CD4-positive, alpha-beta T cell treated with Interleukin-2 at 100 ng/mL for 4 hours (primary cell): Measurements from ENCODE around the gene MAMDC4.
A peak's percentile ranks its signal among the peaks of the same experiment; 100 is the strongest.
"Not testable (repeated sequence)": the region's sequence is repeated elsewhere in the genome, so short reads cannot be mapped to it uniquely, and the experiment has no call there.

Experiments
- DNase-seq: peaks from one replicate; pipeline ENCODE4 v3.0.0-alpha.2; 2020; ENCODE audit warnings: low spot score

MAMDC4 gene

DNA sequence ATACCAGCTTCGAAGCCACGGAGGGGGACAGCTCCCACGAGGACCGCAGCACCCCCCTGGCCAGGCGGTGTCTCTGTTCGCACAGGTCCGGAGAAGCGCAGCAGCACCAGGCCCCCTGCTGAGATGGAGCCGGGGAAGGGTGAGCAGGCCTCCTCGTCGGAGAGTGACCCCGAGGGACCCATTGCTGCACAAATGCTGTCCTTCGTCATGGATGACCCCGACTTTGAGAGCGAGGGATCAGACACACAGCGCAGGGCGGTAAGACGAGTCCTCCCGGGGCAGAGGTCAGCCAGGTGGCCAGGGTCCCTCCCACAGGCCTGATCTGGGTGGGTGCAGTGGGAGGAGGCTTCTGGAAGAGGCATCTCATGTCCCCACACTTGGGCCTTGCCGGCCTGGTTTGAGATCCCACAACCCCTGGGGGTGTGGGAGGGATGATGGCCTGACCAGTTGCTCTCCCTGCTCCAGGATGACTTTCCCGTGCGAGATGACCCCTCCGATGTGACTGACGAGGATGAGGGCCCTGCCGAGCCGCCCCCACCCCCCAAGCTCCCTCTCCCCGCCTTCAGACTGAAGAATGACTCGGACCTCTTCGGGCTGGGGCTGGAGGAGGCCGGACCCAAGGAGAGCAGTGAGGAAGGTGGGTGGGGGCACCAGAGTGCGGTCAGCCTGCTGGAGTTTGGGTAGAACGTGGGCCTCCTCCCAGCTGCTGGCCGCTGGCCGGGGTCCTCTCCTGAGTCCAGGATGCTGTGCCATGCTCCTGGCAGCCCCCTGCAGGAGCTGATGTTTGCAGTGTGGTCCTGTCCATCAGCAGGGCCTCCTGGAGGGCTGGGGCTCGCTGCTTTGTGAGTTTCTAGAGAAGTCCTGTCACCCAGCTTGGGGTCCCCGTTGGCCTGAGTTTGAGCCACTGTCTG is 12.7 kb upstream of the MAMDC4 start:
- DNase-seq = no peak

DNA sequence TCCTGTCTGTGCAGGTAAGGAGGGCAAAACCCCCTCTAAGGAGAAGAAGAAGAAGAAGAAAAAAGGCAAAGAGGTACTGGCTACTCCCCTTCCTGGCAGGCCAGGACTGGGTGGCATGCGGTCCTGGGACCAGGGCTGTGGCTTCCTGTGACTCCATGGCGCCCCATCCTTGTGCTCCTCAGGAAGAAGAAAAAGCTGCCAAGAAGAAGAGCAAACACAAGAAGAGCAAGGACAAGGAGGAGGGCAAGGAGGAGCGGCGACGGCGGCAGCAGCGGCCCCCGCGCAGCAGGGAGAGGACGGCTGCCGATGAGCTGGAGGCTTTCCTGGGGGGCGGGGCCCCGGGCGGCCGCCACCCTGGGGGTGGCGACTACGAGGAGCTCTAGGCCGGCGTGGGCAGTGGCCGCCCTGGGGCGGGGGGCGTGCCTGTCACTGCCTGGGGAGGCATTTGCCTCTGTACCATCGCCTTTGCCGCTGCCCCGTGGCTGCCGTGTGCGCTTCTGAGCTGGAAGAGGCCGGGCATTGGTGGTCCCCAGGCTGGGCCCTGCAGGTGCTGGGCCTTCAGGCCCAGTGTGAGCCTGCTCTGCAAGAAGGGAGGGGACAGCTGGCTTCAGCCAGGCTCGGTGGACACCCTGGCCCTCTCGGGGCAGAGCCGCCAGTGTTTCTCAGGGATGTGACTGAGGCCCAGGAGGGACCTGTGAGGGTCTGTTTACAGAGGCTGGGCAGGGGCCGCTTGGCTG is 11.8 kb upstream of the MAMDC4 start:
- no peak for DNase-seq

DNA sequence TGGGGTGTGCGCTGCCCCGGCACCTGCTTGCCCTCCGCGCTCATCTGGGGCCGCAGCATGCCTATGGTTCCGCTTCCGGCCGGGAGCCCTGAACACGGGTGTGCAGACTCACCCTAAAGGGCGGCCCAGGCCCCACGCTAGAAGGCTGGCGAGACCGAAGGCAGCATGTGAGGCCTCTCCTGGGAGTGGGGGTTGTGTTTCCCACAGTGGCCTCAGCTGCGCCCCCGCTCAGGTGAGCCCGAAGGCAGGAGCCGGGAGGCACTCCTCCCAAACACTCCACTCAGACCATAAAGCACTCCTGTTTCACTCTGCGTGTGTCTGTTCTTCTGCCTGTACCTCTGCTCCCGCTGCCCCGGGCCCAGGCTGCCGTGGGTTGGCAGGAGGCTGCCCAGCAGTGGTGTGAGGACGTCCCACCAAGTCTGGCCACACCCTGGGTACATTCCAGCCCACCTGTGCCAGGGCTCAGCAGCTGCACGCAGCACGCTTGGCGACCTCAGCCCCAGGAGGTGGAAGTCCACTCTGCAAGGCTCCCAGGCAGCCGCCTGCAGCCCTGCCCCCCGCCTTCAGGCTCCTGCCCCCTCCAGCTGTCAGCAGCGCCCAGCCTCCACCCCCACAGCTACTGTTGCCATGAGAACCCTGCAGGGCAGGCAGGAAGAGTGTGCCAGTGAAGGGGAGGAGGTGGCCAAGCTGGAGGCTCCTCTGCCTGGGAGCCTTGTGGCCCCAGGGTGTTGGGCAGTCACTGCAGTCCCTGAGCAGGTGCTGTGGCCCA is 11.1 kb upstream of the MAMDC4 start:
- no peak for DNase-seq

DNA sequence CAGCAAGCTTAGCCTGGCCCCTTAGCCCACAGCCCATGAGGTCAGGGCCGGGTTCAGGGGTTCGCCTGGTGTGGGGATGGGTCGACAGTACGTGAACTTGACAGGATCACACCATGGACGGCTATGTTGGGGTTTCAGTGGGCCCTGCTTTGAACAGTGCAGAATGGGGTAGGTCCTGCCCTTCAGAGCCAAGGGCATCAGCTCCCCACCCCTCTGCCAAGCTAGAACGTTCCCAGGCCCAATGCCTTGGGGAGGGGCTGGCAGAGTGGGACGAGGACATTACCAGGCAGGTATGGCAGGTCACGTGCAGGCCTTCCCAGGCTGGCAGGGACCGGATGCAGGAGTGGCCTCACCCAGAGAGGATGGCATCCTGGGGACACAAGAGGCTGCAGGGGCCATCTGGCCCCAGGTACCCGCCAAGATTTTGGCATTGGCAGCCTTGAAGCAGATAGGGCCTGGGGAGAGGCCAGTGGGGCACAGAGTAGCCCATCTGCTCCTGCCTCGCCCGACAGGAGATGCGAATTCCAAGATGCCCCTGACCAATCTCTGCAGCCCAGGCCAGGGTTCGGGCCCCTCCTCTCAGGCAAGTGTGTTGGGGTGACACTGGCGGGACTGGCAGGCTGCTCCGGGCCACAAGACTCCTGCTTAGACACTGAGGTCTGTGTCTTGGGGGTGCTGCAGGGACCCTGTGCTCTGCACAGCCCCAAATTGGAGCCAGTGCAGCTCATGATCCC is 10.3 kb upstream of the MAMDC4 start:
- not testable (repeated sequence) for DNase-seq

DNA sequence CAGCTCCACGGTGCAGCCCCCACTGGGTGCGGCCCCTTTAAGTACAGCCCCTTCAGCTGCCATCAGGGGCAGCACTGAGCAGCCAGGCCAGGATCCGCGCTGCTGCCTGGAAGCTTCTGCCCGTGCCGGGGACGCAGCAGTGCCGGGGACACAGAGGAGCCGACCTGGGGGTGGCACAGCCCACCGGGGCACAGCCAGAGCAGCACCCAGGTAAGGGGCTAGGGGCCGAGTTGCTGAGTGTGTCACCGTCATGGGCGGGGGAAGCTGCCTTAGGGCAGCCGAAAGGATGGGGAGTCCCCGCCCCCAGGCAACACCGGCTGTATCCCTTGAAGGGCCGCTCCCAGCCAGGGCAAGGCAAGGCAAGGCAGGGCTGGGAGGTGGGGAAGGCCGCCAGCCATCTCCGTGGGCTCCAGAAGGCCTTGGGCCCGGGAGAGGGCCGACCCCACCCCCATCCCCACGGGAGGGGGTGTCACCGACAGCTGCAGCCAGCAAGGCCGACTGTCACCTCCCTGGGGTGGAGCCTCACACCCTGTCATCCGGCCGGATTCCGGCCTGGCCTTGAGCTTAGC is 9.7 kb upstream of the MAMDC4 start, which contains the start of gene AJM1:
TSS of gene AJM1 (plus strand) at position 99 of the 569 bp plus-strand sequence. CDS start 1,937 bp downstream, outside the sequence.
- peak; percentile 84 for DNase-seq

DNA sequence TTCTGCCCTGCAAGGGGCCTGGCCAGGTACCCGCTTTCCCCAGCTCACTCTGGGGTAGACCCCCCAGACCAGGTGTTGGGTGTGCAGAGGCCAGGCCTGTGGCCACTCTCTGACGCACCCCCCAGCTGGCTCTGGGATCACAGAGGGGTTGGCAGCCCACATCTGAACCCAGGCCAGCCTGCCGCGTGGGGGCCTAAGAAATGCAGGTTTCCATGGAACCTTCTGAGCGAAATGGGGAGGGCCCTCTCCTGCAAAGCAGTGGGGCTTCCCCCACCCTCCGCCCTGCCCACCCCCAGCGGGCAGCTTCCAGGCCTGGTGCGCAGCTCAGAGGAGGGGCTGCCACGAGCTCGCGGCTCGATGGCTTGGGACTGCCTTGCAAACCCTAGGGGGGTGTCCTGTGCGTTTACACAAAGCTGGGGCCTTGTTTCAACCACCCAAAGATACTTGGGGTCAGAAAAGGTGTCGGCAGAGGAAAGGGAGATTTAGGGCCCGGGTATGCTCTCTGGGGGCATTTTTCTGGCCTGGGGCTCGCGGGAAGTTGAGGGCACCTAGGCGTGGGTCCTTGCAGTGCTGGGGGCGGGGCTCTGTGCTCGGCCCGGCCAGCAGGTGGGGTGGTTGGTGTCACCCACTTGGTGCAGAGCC is 8.9 kb upstream of the MAMDC4 start:
- not testable (repeated sequence) for DNase-seq

DNA sequence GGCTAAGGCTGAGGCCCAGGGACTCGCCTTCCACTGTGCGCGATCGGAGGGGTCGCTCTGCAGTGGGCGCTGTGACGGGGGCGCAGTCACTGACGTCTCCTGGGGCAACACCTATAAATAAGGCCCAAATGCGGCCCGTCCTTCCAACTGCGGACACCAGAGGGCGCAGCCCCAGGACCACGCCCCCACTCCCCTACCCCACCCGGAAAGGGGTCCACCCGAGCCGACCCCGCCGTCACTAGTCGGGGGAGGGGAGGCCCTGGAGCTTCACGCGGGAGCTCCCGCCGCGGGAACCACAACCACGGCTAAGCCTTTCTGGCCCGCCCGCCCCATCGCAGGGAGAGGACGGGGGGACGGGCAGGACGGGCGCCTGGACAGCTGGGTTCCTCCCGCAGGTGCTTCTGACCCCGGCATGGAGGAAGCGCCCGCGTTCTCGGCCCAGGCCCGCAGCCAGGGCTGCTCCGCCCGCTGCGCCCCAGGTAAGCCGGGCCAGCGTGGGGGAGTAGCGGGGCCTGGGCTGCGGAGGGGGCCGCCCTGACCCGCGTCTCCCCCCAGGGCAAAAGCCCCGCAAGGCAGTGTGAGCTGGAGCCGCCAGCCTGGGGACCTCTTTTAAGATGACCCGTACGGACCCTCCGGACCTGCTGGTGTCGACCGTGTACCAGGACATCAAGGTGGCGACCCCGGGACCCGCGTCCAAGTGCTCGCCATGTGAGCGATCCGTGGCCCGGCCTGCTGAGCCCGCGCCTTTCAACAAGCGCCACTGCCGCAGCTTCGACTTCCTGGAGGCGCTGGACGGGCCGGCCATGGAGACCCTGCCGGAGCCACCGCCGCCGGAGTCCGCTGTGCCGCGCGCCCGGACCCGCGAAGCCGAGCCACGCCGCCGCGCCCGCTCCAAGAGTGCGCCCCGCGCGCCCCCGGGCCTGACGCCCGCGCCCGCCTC is 8.1 kb upstream of the MAMDC4 start:
- DNase-seq = peak; percentile 66

DNA sequence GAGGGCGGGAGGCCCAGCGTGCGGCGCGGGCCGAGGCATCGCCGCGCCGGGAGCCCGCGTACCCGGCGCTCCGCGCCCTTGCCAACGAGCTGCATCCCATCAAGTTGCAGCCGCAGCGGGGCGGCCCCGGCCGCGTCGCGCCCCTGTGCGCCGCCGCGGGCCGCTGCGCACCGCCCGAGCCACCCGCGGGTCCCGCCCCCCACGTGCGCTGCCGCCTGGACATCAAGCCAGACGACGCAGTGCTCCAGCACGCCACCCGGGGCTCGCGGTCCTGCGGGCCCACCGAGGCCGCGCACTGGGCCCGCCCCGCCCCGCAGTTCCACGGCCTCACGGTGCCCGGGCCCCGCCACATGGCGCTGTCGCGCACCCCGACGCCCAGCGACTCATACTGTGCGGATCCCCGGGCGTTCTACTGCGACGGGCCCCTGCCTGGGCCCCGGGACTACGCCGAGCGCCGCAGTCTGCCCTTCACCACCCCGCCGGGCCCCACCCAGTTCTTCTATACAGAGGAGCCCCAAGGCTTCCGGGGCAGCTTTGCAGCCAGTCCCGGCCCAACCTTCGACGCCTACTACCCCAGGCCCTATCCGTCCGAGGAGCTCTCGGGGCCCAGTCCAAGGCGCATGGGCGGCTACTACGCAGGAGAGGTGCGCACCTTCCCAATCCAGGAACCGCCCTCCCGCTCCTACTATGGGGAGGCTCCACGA is 7.2 kb upstream of the MAMDC4 start:
- DNase-seq = no peak

DNA sequence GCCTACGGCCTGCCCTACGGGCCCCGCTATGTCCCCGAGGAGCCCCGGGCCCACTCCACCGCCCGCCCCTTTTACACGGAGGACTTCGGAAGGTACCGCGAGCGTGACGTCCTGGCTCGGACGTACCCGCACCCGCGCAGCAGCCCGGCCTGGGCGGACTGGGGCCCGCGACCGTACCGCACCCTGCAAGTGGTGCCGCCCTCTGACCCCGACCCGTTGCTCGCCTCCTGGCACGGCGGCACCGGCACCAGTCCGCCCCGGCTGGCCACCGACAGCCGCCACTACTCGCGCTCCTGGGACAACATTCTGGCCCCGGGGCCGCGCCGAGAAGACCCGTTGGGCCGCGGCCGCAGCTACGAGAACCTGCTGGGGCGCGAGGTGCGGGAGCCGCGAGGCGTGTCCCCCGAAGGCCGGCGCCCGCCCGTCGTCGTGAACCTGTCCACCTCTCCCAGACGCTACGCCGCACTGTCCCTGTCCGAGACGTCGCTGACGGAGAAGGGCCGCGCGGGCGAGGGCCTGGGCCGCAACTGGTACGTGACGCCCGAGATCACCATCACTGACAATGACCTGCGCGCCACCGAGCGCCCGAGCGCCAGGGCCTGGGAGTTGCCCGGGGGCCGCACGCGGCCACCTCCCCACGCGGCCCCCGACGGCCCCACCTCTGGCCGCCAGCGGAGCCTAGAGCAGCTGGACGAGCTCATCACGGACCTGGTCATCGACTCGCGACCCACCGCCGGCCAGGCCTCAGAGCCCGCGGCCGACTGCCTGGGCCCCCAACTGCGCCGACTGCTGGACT is 6.5 kb upstream of the MAMDC4 start:
- no peak for DNase-seq

DNA sequence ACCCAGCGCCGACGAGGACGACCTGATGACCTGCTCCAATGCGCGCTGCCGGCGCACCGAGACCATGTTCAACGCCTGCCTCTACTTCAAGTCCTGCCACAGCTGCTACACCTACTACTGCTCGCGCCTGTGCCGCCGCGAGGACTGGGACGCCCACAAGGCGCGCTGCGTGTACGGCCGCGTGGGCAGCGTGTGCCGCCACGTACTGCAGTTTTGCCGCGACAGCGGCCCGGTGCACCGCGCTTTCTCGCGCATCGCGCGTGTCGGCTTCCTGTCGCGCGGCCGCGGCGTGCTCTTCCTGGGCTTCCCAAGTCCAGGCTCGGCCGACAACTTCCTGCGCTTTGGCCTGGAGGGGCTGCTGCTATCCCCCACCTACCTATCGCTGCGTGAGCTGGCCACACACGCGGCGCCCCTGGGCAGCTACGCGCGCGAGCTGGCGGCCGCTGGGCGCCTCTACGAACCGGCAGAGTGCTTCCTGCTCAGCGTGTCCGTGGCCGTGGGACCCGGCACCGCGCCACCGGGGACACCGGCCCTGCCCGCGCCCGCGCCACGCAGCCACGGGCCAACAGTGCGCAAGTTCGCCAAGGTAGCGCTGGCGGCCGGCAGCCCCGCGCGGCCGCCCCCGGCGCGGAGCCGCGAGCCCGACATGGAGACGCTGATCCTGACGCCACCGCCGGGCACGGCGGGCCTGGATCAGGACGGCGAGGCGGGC is 5.6 kb upstream of the MAMDC4 start:
- DNase-seq = no peak

DNA sequence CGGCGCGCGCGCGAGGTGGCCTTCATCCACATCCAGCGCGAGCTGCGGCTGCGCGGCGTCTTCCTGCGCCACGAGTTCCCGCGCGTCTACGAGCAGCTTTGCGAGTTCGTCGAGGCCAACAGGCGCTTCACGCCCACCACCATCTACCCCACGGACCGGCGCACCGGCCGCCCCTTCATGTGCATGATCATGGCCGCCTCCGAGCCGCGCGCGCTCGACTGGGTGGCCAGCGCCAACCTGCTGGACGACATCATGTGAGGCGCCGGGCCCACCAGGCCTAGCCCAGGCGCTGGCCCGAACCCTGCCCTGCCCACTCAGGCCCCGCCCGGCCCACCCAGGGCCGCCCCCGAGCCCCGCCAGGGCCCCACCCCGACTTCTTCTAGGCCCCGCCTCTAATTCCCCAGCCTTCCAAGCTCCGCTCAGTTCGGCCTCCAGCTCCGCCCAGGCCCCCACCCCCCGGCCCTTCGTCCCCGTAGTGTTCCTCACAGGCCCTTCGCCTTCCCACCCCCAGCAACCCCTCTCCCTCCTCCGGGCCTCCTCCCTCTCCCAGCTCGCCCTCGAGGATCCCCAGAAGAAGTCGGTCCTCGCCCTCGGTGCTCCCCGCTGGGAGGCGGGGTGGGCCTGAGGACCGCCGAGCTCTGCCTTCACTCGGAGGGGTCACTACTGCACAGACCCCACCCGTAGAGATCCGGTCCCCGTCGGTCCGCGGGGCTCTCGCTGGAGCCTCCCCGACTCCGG is 4.9 kb upstream of the MAMDC4 start:
- no peak for DNase-seq

DNA sequence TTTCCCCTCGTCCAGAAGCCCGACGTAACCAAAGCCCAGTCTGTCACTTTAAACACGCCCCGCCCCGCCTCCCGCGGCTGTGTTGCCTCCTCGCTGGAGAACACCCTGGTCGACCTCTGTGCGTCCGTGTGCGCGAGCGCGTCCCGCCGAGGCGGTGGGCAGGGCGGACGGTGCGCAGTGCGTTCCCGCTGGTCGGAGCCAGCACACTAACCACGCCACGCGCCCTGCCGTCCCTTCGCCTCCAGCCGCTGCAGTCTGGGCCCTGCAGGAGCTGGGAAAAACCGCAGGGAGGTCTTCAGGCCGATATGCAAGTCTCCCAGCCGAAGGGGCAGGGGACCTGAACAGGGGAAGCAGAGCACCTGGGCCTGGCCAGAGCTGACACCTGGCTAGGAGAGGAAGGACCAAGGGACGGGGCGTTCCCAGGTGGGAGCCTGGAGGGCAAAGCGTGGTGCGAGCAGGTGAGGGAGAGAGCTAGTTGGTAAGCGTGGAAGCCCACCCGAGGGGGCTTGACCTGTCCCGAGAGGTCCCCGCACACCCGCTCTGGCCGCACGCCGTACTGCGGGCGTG is 4.2 kb upstream of the MAMDC4 start:
- peak; percentile 74 for DNase-seq

DNA sequence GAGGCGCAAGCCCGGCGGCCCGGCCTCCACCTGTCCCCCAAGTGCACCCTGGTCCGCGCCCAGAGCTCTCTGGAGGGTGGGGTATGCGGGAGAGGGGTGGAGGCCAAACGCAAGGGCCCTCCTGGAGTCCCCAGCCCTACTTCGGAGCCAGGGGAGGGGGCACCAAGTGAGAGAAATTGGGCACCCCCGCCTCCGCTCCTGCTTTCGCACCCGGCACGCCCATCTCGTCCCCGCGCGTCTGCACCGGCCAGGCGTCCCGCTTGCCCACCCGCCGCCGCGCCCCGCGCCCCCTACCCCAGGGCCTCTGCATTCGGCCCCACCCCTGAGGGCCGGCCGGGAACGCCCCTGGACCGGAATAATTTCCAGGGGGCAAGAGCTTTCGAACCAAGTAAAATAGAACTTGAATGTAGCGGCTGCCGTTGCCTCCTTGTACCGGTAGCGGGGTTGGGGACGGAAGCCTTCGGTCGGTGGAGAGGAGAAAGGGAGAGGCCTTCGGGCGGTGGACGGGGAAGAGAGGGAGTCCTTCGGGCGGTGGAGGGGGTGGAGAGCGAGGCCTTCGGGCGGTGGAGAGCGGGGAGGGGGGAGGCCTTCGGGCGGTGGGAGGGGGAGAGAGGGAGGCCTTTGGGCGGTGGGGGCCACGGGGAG is 3.6 kb upstream of the MAMDC4 start:
- DNase-seq = no peak

DNA sequence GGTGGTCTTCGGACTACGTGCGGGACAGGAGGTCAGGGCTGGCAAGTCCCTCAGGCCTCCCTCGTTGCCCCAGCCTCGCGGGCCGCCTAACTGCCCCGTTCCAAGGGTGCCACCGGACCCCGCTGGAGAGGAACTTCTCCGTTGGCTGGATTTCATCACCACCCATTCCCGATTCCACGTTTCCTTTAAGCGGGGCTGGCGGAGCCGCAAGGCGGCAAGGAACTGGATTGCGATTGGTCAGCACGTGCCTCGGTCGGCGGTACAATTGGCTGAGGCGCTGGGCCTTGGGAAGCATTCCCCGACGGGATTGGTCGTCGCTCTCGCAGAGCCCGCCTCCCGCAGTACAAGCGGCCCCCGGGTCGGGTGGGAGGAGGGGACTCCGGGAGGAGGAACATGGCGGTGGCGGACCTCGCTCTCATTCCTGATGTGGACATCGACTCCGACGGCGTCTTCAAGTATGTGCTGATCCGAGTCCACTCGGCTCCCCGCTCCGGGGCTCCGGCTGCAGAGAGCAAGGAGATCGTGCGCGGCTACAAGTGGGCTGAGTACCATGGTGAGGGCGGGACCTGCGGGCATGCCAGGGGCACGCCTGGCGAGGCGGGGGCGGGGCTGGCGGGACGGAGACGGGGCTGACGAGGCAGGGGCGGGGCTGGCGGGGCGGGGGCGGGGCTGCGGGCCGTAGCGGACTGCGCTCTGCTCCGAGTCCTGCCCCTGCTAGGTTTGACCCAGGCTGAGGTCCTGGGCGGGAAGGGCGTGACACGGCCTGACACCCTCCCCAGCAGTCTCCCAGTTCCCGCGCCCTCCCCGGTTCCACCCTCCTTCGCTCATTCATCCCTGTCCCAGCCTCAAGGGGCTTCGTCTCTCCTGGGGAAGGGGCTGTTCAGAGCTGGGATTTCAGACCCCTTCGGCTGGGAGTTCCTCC is 2.8 kb upstream of the MAMDC4 start, which contains the start of gene PHPT1:
TSS of gene PHPT1 (plus strand) at position 372 of the 922 bp plus-strand sequence. CDS start at position 394, 22 bp downstream.
- DNase-seq = peak; percentile 98
